H9 (cell line): ENCODE data around the gene DECR2. TPM values are rescaled to one million over a fixed set of nuclear protein-coding genes. Genes with fewer than 3 reads are reported as not detected.
"Not testable (repeated sequence)": the region's sequence is repeated elsewhere in the genome, so short reads cannot be mapped to it uniquely, and the experiment has no call there.

Source experiments
- DNase-seq: peaks from one replicate; pipeline ENCODE4 v3.0.0-alpha.2; 2017
- H2AFZ ChIP-seq: one replicate; pipeline ENCODE4 v1.6.1; 2013; ENCODE audit warnings: mild to moderate bottlenecking, low read length, control low read depth, moderate library complexity
- H2AK5ac ChIP-seq: 2 replicates; pipeline ENCODE4 v1.6.1; 2013; ENCODE audit warnings: low read length, control low read depth, mixed read lengths; ENCODE audit not compliant: insufficient read length
- H2BK120ac ChIP-seq: one replicate; pipeline ENCODE4 v1.6.1; 2013; ENCODE audit warnings: low read depth, mild to moderate bottlenecking, low read length, control low read depth, inconsistent platforms; ENCODE audit not compliant: poor library complexity, severe bottlenecking
- H2BK12ac ChIP-seq: 2 replicates; pipeline ENCODE4 v1.6.1; 2013; ENCODE audit warnings: low read length, control low read depth, mixed read lengths, low read depth; ENCODE audit not compliant: insufficient read length
- H2BK15ac ChIP-seq: 2 replicates; pipeline ENCODE4 v1.6.1; 2013; ENCODE audit warnings: low read depth, low read length, control low read depth
- H2BK20ac ChIP-seq: one replicate; pipeline ENCODE4 v1.6.1; 2013; ENCODE audit warnings: low read depth, mild to moderate bottlenecking, low read length, control low read depth, inconsistent platforms; ENCODE audit not compliant: poor library complexity, severe bottlenecking
- H2BK5ac ChIP-seq: 2 replicates; pipeline ENCODE4 v1.6.1; 2013; ENCODE audit warnings: low read length, control low read depth, mixed read lengths; ENCODE audit not compliant: insufficient read length
- H3K14ac ChIP-seq: 2 replicates; pipeline ENCODE4 v1.6.1; 2013; ENCODE audit warnings: low read length, control low read depth; ENCODE audit not compliant: insufficient read depth
- H3K18ac ChIP-seq: 2 replicates; pipeline ENCODE4 v1.6.1; 2013; ENCODE audit warnings: low read depth, mild to moderate bottlenecking, mixed read lengths, low read length, control low read depth; ENCODE audit not compliant: insufficient read length
- H3K23ac ChIP-seq: 2 replicates; pipeline ENCODE4 v1.6.1; 2013; ENCODE audit warnings: low read length, control low read depth, mixed read lengths, low read depth; ENCODE audit not compliant: insufficient read length
- H3K23me2 ChIP-seq: 2 replicates; pipeline ENCODE4 v1.6.1; 2013; ENCODE audit warnings: low read depth, mild to moderate bottlenecking, mixed read lengths, low read length, control low read depth; ENCODE audit not compliant: insufficient read length, poor library complexity, severe bottlenecking
- H3K27ac ChIP-seq: 2 replicates; pipeline ENCODE4 v1.5.1; 2013; ENCODE audit warnings: low read length, control low read depth, mixed read lengths, low read depth; ENCODE audit not compliant: insufficient read length
- H3K27me3 ChIP-seq: 2 replicates; pipeline ENCODE4 v1.6.1; 2013; ENCODE audit warnings: low read length, control low read depth, inconsistent platforms; ENCODE audit not compliant: insufficient read depth
- H3K4ac ChIP-seq: 2 replicates; pipeline ENCODE4 v1.6.1; 2013; ENCODE audit warnings: low read depth, mild to moderate bottlenecking, control low read depth, inconsistent platforms, low read length, moderate library complexity
- H3K4me1 ChIP-seq: 2 replicates; pipeline ENCODE4 v1.6.1; 2013; ENCODE audit warnings: low read length, control low read depth, inconsistent platforms; ENCODE audit not compliant: insufficient read depth
- H3K4me2 ChIP-seq: 2 replicates; pipeline ENCODE4 v1.6.1; 2013; ENCODE audit warnings: low read length, control low read depth, mixed read lengths; ENCODE audit not compliant: insufficient read length, insufficient read depth
- H3K56ac ChIP-seq: 2 replicates; pipeline ENCODE4 v1.6.1; 2013; ENCODE audit warnings: low read depth, mild to moderate bottlenecking, mixed read lengths, low read length, control low read depth; ENCODE audit not compliant: insufficient read length
- H3K79me1 ChIP-seq: 2 replicates; pipeline ENCODE4 v1.6.1; 2013; ENCODE audit warnings: low read depth, mild to moderate bottlenecking, moderate library complexity, low read length, control low read depth, inconsistent platforms; ENCODE audit not compliant: insufficient read depth, poor library complexity, severe bottlenecking
- H3K79me2 ChIP-seq: 2 replicates; pipeline ENCODE4 v1.6.1; 2013; ENCODE audit warnings: low read length, control low read depth, inconsistent platforms; ENCODE audit not compliant: insufficient read depth
- H3K9ac ChIP-seq: 2 replicates; pipeline ENCODE4 v1.6.1; 2013; ENCODE audit warnings: low read length, control low read depth, mixed read lengths; ENCODE audit not compliant: insufficient read length; ENCODE audit errors: extremely low read depth
- H3K9me3 ChIP-seq: one replicate; pipeline ENCODE4 v1.6.1; 2013; ENCODE audit warnings: low read depth, low read length, inconsistent platforms; ENCODE audit not compliant: control insufficient read depth
- H3T11ph ChIP-seq: one replicate; pipeline ENCODE4 v1.6.1; 2013; ENCODE audit warnings: mild to moderate bottlenecking, low read length, control low read depth, inconsistent platforms
- H4K20me1 ChIP-seq: one replicate; pipeline ENCODE4 v1.6.1; 2013; ENCODE audit not compliant: control insufficient read depth, insufficient read length, insufficient read depth
- H4K5ac ChIP-seq: 2 replicates; pipeline ENCODE4 v1.6.1; 2013; ENCODE audit warnings: low read depth, mild to moderate bottlenecking, mixed read lengths, low read length, control low read depth; ENCODE audit not compliant: insufficient read length
- H4K8ac ChIP-seq: replicated peaks from 2 replicates; pipeline ENCODE4 v1.6.1; 2013; ENCODE audit warnings: low read length, control low read depth, mixed read lengths, low read depth; ENCODE audit not compliant: insufficient read length
- H4K91ac ChIP-seq: 2 replicates; pipeline ENCODE4 v1.6.1; 2013; ENCODE audit warnings: low read depth, mild to moderate bottlenecking, moderate library complexity, mixed read lengths, low read length, control low read depth; ENCODE audit not compliant: insufficient read length
- H3K27ac Mint-ChIP-seq, 3 experiments: 2 replicates in 2 of 3; 3 replicates in 1 of 3; pipeline ENCODE4 v1.8.0; 2020 to 2021; ENCODE audit warnings: mixed read lengths in 3 of 3, mild to moderate bottlenecking in 1 of 3, moderate library complexity in 1 of 3
- H3K27me3 Mint-ChIP-seq: 2 replicates; pipeline ENCODE4 v1.8.0; 2021; ENCODE audit warnings: low read depth, mild to moderate bottlenecking, moderate library complexity, mixed read lengths
- H3K36me3 Mint-ChIP-seq, 3 experiments: 2 replicates in 2 of 3; 3 replicates in 1 of 3; pipeline ENCODE4 v1.8.0; 2020 to 2021; ENCODE audit warnings: low read depth in 3 of 3, mixed read lengths in 3 of 3; ENCODE audit not compliant: insufficient read depth in 1 of 3
- H3K4me1 Mint-ChIP-seq, 2 experiments: 2 replicates each; pipeline ENCODE4 v1.8.0; 2020; ENCODE audit warnings: mixed read lengths in 2 of 2
- H3K4me3 Mint-ChIP-seq, 2 experiments: 2 replicates in 1 of 2; 3 replicates in 1 of 2; pipeline ENCODE4 v1.8.0; 2020 to 2021; ENCODE audit warnings: mild to moderate bottlenecking in 2 of 2, mixed read lengths in 2 of 2, moderate library complexity in 1 of 2
- H3K9me3 Mint-ChIP-seq, 2 experiments: 2 replicates in 1 of 2; 3 replicates in 1 of 2; pipeline ENCODE4 v1.8.0; 2020; ENCODE audit warnings: mild to moderate bottlenecking in 2 of 2, mixed read lengths in 2 of 2, moderate library complexity in 1 of 2
- WGBS: extraction: QIAGEN DNeasy Blood & Tissue Kit; methylation state at CpG from one replicate; pipeline ENCODE4 v1.1.7; 2013; ENCODE audit warnings: missing lambda C conversion rate, low lambda C conversion rate, mixed read lengths; ENCODE audit not compliant: insufficient read length; ENCODE audit errors: extremely low coverage; 5-methylcytosine and 5-hydroxymethylcytosine counted together
- total RNA-seq: library from RNA; stranded (reverse); gene quantifications from 2 replicates; pipeline ENCODE4 v1.2.1, GENCODE V29; 2021
- TF ChIP-seq, protein P1 (sequence below): fragments of 200-600 bp; sonication (generic); conservative IDR thresholded peaks from 3 replicates; pipeline ENCODE4 v1.8.0; 2021; ENCODE audit warnings: antibody characterized with exemption, mild to moderate bottlenecking

Gene DECR2
- total RNA-seq, 1 experiment from 2014 or later, result 39.3 TPM

DNA sequence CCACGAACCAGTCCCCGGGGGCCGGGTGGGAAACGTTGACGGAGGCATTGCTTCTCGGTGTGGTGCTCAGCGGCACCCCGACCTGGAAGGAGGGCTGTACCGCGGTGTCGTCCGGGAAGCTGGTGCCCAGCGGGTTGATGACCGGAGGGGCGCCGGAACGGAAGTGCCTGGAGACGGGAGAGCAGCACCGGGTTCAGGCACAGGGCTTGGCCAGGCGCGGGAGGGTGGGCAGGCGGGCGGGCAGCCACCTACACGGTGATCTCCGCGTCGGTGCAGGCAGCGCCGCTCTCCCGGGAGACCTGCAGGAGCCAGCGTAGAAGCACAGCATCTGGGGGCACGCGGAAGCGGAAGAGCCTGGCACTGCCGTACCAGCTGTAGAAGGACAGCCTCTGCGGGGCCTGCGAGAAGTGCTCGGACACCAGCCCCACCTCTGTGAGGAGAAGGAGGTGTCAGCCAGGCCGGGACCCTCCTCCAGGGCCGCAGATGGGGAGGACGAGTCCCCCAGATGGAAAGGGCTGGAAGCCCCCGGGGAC lies 24.2 kb upstream of the DECR2 start:
- Histone ChIP-seq H3K27ac (no peak overlapping the region), H4K20me1 (no peaks in the 10 kb centered on the region), H3K79me1 (no peaks in the 10 kb centered on the region), H3K4me2 (no peak overlapping the region), H3K9me3 (no peaks in the 10 kb centered on the region), H2BK15ac (no peak overlapping the region), H3K18ac (no peak overlapping the region), H3K4ac (no peak overlapping the region), H3K9ac (no peak overlapping the region), H2BK5ac (no peak overlapping the region), H2AK5ac (no peak overlapping the region), H3K27me3 (no peaks in the 10 kb centered on the region), H2BK120ac (no peak overlapping the region), H4K91ac (no peak overlapping the region), H3K23ac (no peak overlapping the region), H3K79me2 (no peaks in the 10 kb centered on the region; the same call in 1 of the 2 replicates), H2BK20ac (no peak overlapping the region), H4K5ac (no peak overlapping the region), H3K23me2 (peaks cover 6% of the 10 kb centered on the region), H3K14ac (no peak overlapping the region), H2BK12ac (no peak overlapping the region), H2AFZ (no peak overlapping the region), H3T11ph (no peak overlapping the region), H3K56ac (no peak overlapping the region), H4K8ac (no peak overlapping the region), H3K4me1 (no peaks in the 10 kb centered on the region)
- H3K4me3 Mint-ChIP-seq, result no peak overlapping the region
- no peak for DNase-seq
- TF ChIP-seq, protein P1, sequence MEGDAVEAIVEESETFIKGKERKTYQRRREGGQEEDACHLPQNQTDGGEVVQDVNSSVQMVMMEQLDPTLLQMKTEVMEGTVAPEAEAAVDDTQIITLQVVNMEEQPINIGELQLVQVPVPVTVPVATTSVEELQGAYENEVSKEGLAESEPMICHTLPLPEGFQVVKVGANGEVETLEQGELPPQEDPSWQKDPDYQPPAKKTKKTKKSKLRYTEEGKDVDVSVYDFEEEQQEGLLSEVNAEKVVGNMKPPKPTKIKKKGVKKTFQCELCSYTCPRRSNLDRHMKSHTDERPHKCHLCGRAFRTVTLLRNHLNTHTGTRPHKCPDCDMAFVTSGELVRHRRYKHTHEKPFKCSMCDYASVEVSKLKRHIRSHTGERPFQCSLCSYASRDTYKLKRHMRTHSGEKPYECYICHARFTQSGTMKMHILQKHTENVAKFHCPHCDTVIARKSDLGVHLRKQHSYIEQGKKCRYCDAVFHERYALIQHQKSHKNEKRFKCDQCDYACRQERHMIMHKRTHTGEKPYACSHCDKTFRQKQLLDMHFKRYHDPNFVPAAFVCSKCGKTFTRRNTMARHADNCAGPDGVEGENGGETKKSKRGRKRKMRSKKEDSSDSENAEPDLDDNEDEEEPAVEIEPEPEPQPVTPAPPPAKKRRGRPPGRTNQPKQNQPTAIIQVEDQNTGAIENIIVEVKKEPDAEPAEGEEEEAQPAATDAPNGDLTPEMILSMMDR, result no peak
- H3K4me1 Mint-ChIP-seq, result peaks cover 7 to 23% of the 10 kb centered on the region in 2 experiments
- no peaks in the 10 kb centered on the region for H3K9me3 Mint-ChIP-seq
- H3K27me3 Mint-ChIP-seq, result peaks cover 1% of the 10 kb centered on the region; the same call in 1 of the 2 replicates
- WGBS, result no CpG with 5 or more reads among the region's 42 CpGs
- no peak overlapping the region for H3K27ac Mint-ChIP-seq
- peaks cover 5 to 39% (median 15%) of the 10 kb centered on the region in 3 experiments for H3K36me3 Mint-ChIP-seq

DNA sequence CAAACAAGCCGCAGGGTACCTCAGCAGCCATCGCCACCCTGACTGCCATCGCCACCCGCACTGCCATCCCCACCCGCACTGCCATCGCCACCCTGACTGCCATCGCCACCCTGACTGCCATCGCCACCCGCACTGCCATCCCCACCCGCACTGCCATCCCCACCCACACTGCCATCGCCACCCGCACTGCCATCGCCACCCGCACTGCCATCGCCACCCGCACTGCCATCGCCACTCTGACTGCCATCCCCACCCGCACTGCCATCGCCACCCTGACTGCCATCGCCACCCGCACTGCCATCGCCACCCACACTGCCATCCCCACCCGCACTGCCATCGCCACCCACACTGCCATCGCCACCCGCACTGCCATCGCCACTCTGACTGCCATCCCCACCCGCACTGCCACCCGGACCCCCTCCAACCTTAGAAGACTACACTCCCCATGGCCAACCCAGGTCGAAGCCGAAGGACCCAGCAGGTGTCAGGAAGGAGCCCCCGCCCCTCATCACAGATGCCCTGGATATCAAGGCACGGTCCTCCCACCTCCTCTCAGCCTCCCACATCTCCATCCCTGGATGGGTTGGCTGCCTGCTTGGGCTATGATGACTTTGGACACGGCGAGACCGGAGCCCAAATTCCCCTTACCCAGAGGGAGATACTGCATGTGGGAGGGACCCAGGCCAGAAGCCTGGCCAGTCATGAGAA lies 23.4 kb upstream of the DECR2 start:
- H3K4ac ChIP-seq, H2BK15ac ChIP-seq, DNase-seq, H3K4me3 Mint-ChIP-seq, H3K79me2 ChIP-seq, H3K18ac ChIP-seq, H3K27ac Mint-ChIP-seq, H3K14ac ChIP-seq, H3K23ac ChIP-seq, H2AFZ ChIP-seq, H3K27me3 Mint-ChIP-seq, H3K4me1 ChIP-seq, H3K9me3 ChIP-seq, H3K9me3 Mint-ChIP-seq, H2BK20ac ChIP-seq, H4K5ac ChIP-seq, H4K91ac ChIP-seq, H2BK5ac ChIP-seq, H3K4me2 ChIP-seq, H4K8ac ChIP-seq, H3K23me2 ChIP-seq, H3K56ac ChIP-seq, H3K27me3 ChIP-seq, H2BK120ac ChIP-seq, H2BK12ac ChIP-seq, H3K27ac ChIP-seq, H2AK5ac ChIP-seq, H4K20me1 ChIP-seq, H3K79me1 ChIP-seq, H3T11ph ChIP-seq, H3K9ac ChIP-seq: not testable (repeated sequence)
- Mint-ChIP-seq H3K4me1 (peaks cover 9 to 30% of the 10 kb centered on the region in 2 experiments), H3K36me3 (peaks cover 4 to 34% (median 15%) of the 10 kb centered on the region in 3 experiments)
- no CpG with 5 or more reads among the region's 36 CpGs for WGBS
